Dermis microvascular lymphatic vessel endothelial cell (primary cell): ENCODE measurements around the gene MYT1. TPM values are rescaled to one million over a fixed set of nuclear protein-coding genes. Genes with fewer than 3 reads are reported as not detected.

Experiments
- DNase-seq, 2 donors: peaks; one replicate each; pipeline versions ENCODE4 v3.0.0 to v3.0.0-alpha.2; 2010; ENCODE audit warnings: low read depth in 2 of 2
- total RNA-seq: library from RNA; depleted of rRNA; stranded (reverse); fragments of >200 nt; gene quantifications from 2 replicates; pipeline ENCODE4 v1.2.1, GENCODE V29; 2014

The MYT1 gene
- total RNA-seq, 1 donor from 2014 or later: not detected

DNA sequence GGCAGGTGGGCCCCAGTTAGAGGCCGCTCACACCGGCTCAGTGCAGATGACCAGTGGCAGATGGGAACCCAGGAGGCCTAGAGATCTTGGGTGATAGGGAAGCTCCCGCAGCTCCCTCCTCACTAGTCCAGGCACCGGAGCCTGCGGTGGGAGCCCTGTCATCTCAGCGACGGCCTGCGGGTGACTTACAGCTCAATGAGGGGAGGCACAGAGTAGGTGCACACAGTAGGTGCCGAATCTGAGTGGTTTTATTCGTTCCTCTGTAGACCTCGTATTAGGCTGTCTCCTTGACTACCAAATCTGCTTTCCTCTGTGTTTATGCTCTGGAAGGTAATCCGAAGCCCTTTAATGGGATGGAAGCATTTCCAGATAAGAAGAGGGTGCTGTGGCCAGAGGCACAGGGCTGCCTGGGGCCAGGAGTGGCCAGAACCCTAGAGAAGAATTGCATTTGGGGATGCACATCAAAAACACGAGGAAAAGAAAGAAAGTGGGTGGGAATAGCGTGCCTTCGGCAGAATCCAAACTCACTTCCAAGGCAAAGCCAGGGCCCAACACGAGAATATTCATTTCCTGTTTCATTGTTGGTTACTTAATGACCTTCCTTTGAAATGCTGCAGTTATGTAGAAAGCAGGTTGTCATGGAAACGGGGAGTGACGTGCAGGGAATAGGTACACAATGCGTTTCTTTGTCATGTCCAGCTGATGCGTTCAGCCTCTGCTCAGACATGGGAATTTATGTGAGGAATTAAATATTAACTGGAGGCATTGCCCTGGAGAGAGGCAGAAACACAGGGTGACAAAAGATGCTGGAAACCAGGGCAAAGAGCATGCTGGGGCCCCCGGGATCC lies 24.7 kb downstream of the MYT1 start:
- DNase-seq: peak; percentile 73 to 89

DNA sequence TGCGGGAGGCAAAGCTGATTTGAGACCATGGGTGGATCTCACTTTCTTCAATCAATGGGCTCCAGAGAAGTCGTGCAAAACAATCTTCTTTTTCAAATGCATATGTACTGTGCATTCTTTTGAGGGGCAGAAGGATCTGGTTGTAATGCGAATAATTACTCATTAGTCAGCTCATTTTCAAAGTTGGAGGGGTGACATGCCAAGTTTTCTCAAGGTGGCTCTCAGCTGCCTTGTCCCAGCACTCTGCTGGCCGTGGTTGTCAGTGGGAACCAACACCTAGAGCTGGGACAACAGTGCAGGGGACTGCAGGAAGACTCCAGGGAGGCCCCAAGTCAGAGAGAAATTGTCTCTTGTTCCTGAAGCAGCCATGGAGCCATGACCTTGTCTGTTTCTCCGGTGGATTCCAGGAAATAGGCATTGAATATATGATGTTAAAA lies 25.3 kb downstream of the MYT1 start:
- DNase-seq: no peak

GRCh38 chr20:64189986-64190385 lies 25.7 kb downstream of the MYT1 start:
- no peak for DNase-seq

GRCh38 chr20:64191002-64191401 lies 26.8 kb downstream of the MYT1 start:
- no peak for DNase-seq

- DNase-seq: peak in 1 of 2 donors; percentile 8
Measured at GRCh38 chr20:64192406-64192805, 28.2 kb downstream of the MYT1 start.

- DNase-seq: no peak
Measured at GRCh38 chr20:64193058-64193457, 28.8 kb downstream of the MYT1 start.

DNA sequence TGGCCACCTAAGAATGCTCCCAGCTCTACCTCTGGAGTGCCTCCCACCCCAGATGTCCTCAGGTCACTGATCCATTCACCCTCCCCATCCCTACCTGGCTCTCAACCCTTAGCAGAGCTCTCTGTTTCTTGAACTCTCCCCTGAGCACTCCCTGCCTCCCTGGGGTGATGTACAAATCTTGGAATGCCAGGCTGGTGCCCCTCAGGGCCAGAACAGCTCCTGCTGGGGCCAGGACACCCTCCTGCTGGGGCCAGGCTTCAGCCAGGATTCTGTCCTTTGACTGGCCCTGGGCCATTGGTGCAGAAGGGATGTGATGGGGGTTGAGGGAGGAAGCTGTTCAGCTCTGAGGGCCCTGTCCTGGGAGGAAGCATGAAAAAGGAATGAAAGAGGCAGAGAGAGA lies 30.0 kb downstream of the MYT1 start:
- DNase-seq: no peak

- no peak for DNase-seq
Measured at GRCh38 chr20:64196309-64196708, 32.1 kb downstream of the MYT1 start.

GRCh38 chr20:64196847-64197306 lies 32.6 kb downstream of the MYT1 start:
- DNase-seq: no peak

DNA sequence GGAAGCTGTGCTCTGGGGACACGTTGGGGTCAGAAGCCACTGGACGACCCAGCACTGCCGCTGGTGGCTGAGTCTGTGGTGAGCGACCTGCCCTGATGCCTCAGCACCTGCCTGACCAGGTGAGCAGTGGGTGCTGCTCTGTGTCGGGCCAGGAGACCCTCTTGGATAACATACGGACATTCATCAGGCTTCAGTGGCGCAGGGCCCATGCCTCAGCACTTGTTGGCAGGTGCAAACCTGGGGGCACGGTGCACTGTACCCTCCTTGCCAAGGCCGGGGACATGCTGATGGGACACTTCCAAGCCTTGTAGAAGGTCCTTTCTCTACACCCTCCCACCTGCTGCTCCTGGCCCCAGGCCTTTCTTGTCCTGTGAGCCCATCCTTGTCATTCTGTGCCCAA lies 34.1 kb downstream of the MYT1 start:
- no peak for DNase-seq

- no peak for DNase-seq
Measured at GRCh38 chr20:64199395-64199794, 35.1 kb downstream of the MYT1 start.

- DNase-seq: no peak
Measured at GRCh38 chr20:64200740-64201139, 36.5 kb downstream of the MYT1 start.

GRCh38 chr20:64201653-64202052 lies 37.4 kb downstream of the MYT1 start:
- DNase-seq: no peak

GRCh38 chr20:64203037-64203777 lies 39.0 kb downstream of the MYT1 start:
- no peak for DNase-seq

DNA sequence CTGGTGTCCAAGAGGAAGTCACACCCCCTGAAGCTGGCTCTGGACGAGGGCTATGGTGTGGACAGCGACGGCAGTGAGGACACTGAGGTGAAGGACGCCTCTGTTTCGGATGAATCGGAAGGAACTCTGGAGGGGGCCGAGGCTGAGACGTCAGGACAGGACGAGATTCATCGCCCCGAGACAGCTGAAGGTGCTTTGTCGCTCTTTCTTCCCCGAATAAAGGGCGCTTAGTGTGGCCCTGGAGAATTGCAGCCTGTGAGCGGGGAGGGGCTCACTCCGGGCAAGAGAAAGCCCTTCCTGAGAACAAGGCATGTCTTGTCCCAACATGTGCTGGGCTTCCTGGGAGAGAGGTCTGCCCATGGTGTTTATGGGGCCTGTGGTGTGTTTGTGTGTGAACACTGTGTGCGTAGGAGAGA lies 41.4 kb downstream of the MYT1 start:
- no peak for DNase-seq

DNA sequence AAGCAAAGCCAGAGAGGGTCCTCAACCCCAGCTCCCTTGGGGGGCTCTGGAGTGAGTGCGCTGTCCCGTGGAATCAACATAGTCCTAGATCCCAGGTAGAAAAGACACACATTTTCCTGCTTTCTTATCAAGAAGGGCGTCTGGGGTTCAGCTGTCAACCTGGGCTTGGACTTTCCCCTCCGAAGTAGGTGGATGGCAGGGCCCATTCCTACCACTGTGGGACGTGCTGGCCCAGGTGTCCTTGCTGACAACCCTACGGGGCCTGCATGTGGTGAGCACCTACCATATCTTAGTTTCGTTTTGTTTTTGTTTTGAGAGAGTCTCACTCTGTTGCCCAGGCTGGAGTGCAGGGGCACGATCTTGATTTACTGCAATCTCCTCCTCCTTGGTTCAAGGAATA lies 42.4 kb downstream of the MYT1 start:
- no peak for DNase-seq

GRCh38 chr20:64207641-64208590 lies 43.7 kb downstream of the MYT1 start:
- DNase-seq: no peak

- no peak for DNase-seq
Measured at GRCh38 chr20:64209148-64209547, 44.9 kb downstream of the MYT1 start.

- no peak for DNase-seq
Measured at GRCh38 chr20:64210656-64211369, 46.6 kb downstream of the MYT1 start.

- DNase-seq: no peak
Measured at GRCh38 chr20:64211874-64212658, 47.8 kb downstream of the MYT1 start.
